HG03064 (cell line): ENCODE results near the gene INPP4A.

Experiments used
- ATAC-seq: cut with Tn5 transposase; IDR thresholded peaks from one replicate; pipeline ENCODE4 v1.9.1; 2021; ENCODE audit warnings: low read depth; ENCODE audit not compliant: unreplicated experiment

Gene INPP4A

GRCh38 chr2:98458667-98459380, 14.2 kb downstream of the INPP4A start:
- ATAC-seq = no peak

GRCh38 chr2:98459496-98460175, 15.0 kb downstream of the INPP4A start:
- no peak for ATAC-seq

- peak; percentile 57 for ATAC-seq
Measured at GRCh38 chr2:98460573-98461497, 16.2 kb downstream of the INPP4A start.

GRCh38 chr2:98461498-98462049, 16.9 kb downstream of the INPP4A start:
- no peak for ATAC-seq

- ATAC-seq = no peak
Measured at GRCh38 chr2:98463081-98463481, 18.4 kb downstream of the INPP4A start.

GRCh38 chr2:98463551-98463971, 18.9 kb downstream of the INPP4A start:
- ATAC-seq = no peak

- ATAC-seq = no peak
Measured at GRCh38 chr2:98463988-98464771, 19.5 kb downstream of the INPP4A start.

- peak; percentile 38 for ATAC-seq
Measured at GRCh38 chr2:98464772-98465310, 20.2 kb downstream of the INPP4A start.

GRCh38 chr2:98465456-98466226, 21.0 kb downstream of the INPP4A start:
- no peak for ATAC-seq

- no peak for ATAC-seq
Measured at GRCh38 chr2:98467082-98467536, 22.5 kb downstream of the INPP4A start.

GRCh38 chr2:98467652-98468051, 23.0 kb downstream of the INPP4A start:
- ATAC-seq = no peak

GRCh38 chr2:98468621-98469236, 24.1 kb downstream of the INPP4A start:
- no peak for ATAC-seq

GRCh38 chr2:98469862-98470544, 25.3 kb downstream of the INPP4A start:
- ATAC-seq = no peak

- ATAC-seq = no peak
Measured at GRCh38 chr2:98470851-98471255, 26.2 kb downstream of the INPP4A start.

GRCh38 chr2:98471402-98472131, 26.9 kb downstream of the INPP4A start:
- ATAC-seq = no peak

GRCh38 chr2:98472132-98472650, 27.5 kb downstream of the INPP4A start:
- ATAC-seq = no peak
